Vagina (tissue), 2 donors: ENCODE results near the gene CUEDC1. TPM values are rescaled to one million over a fixed set of nuclear protein-coding genes. Genes with fewer than 3 reads are reported as not detected.
"Not testable (repeated sequence)": the region's sequence is repeated elsewhere in the genome, so short reads cannot be mapped to it uniquely, and the experiment has no call there.

ENCODE experiments used
- DNase-seq, 2 donors: peaks; one replicate each; pipeline ENCODE4 v3.0.0-alpha.2; 2017; ENCODE audit errors: extremely low spot score in 2 of 2
- H3K27ac ChIP-seq: fragments of 200-600 bp; sonication (generic); one replicate; pipeline ENCODE4 v1.5.1; 2019
- H3K27me3 ChIP-seq: fragments of 200-600 bp; sonication (generic); one replicate; pipeline ENCODE4 v1.5.1; 2019
- H3K36me3 ChIP-seq, 2 donors: fragments of 200-600 bp; sonication (generic); one replicate each; pipeline ENCODE4 v1.5.1; 2017 to 2019
- H3K4me1 ChIP-seq: fragments of 200-600 bp; sonication (generic); one replicate; pipeline ENCODE4 v1.5.1; 2019
- H3K4me3 ChIP-seq, 2 donors: fragments of 200-600 bp; sonication (generic); 1 replicate in 1 of 2; 2 replicates in 1 of 2; pipeline ENCODE4 v1.5.1; 2016 to 2019
- H3K9me3 ChIP-seq: fragments of 200-600 bp; sonication (generic); one replicate; pipeline ENCODE4 v1.5.1; 2019
- POLR2A ChIP-seq, 2 donors: fragments of 450-650 bp; IDR thresholded peaks; one replicate each; pipeline ENCODE4 v1.6.1; 2017; ENCODE audit warnings: antibody characterized with exemption in 2 of 2, mild to moderate bottlenecking in 2 of 2, moderate library complexity in 2 of 2
- POLR2AphosphoS5 ChIP-seq, 2 donors: sonication (generic); formaldehyde crosslinking; IDR thresholded peaks; one replicate each; pipeline ENCODE4 v1.9.0; 2017; ENCODE audit warnings: antibody characterized with exemption in 2 of 2, mild to moderate bottlenecking in 2 of 2, low read depth in 1 of 2; ENCODE audit not compliant: insufficient read depth in 1 of 2
- intact Hi-C: fragments of 100-400 bp; cut with DNase I; formaldehyde crosslinking; loops from one replicate; pipeline ENCODE4 v1.15.1; 2023
- total RNA-seq: library from RNA; depleted of rRNA; stranded (reverse); fragments of >200 nt; gene quantifications from one replicate; pipeline ENCODE4 v1.2.3, GENCODE V29; 2016
- TF ChIP-seq, protein P1 (sequence below), 3 experiments: fragments of 450-650 bp in 2 of 3; fragments of 200-600 bp in 1 of 3; sonication (generic) in 1 of 3; IDR thresholded peaks; one replicate each; pipeline ENCODE4 v1.5.1; 2017 to 2019; ENCODE audit warnings: antibody characterized with exemption in 3 of 3, mild to moderate bottlenecking in 2 of 3, moderate library complexity in 2 of 3

CUEDC1 gene
- total RNA-seq, 1 donor from 2014 or later = 28.7 TPM

DNA sequence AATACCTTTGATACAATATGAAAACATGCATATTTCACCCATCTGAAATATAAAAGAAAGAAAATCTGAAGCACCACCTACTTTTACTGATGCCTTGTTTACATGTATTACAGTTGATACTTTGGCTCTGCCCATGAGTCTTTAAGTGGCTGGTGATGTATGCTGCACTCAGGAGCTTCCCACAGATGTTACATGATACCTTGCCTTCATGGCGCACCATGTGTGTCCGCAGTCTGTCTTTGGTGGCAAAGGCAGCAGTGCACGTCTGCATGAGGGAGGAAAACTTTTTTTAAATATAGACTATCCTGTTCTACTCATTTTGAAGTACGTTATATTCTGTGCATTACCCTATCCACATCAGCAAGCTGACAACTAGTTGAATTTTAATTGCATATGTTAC is 25.3 kb upstream of the CUEDC1 start:
- peaks cover 0 to 68% of the 10 kb centered on the region in 2 donors for H3K36me3 ChIP-seq
- no peak overlapping the region for H3K4me3 ChIP-seq
- H3K4me1 ChIP-seq = peaks cover 51% of the 10 kb centered on the region
- TF ChIP-seq, protein P1, sequence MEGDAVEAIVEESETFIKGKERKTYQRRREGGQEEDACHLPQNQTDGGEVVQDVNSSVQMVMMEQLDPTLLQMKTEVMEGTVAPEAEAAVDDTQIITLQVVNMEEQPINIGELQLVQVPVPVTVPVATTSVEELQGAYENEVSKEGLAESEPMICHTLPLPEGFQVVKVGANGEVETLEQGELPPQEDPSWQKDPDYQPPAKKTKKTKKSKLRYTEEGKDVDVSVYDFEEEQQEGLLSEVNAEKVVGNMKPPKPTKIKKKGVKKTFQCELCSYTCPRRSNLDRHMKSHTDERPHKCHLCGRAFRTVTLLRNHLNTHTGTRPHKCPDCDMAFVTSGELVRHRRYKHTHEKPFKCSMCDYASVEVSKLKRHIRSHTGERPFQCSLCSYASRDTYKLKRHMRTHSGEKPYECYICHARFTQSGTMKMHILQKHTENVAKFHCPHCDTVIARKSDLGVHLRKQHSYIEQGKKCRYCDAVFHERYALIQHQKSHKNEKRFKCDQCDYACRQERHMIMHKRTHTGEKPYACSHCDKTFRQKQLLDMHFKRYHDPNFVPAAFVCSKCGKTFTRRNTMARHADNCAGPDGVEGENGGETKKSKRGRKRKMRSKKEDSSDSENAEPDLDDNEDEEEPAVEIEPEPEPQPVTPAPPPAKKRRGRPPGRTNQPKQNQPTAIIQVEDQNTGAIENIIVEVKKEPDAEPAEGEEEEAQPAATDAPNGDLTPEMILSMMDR (IDR thresholded peaks at IDR 0.05) = no peak
- TF ChIP-seq POLR2A (IDR thresholded peaks at IDR 0.05) (no peak), POLR2AphosphoS5 (IDR thresholded peaks at IDR 0.05; ENCODE audit: insufficient read depth in 1 of 2, low read depth in 1 of 2) (no peak)
- no peak for DNase-seq
- intact Hi-C loops = no loop called here
- H3K27ac ChIP-seq = no peak overlapping the region
- H3K27me3 ChIP-seq = no peaks in the 10 kb centered on the region
- no peaks in the 10 kb centered on the region for H3K9me3 ChIP-seq

DNA sequence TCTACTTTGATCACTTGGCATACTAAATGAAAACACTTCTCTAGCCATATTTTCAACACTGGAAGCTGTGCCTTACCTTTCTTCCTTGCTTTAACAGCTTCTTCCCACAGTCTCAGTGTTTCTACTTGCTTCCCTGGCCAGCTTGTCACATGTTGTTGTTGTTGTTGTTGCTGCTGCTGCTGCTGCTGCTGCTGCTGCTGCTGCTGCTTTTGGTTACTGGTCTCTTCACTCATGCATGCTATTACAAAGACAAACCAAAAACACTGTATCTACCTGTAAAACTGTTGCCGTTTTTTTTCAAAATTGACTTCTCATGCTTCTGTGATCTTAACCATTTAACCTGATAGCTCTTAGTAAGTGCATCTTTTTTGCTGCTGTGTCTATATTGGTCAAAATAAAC is 23.9 kb upstream of the CUEDC1 start:
- no peak for TF ChIP-seq POLR2AphosphoS5 (IDR thresholded peaks at IDR 0.05; ENCODE audit: insufficient read depth in 1 of 2, low read depth in 1 of 2)
- TF ChIP-seq, protein P1 (IDR thresholded peaks at IDR 0.05) = no peak
- TF ChIP-seq POLR2A (IDR thresholded peaks at IDR 0.05) = no peak
- Histone ChIP-seq H3K4me1 (peaks cover 36% of the 10 kb centered on the region), H3K36me3 (peaks cover 0 to 81% of the 10 kb centered on the region in 2 donors)

DNA sequence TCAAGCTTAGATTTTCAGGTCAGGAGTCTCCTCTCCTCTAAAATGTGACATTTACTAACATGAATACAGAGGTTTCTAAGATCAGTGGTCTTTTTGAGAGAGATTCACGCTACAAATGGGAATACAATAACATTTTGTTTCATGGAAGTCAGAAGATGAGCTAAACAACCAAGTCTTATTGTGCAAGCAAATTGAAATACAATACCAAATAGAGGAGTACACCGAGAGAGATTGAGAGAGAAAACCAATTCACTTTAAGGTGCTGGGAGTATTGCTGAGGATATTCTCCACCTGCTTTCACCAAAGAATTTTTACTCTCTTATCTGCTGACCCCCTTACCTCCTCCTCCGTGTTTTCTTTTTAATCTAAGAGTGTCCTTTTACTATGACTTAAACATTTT is 21.4 kb upstream of the CUEDC1 start:
- Histone ChIP-seq H3K4me3 (no peak overlapping the region), H3K36me3 (peaks cover 0 to 89% of the 10 kb centered on the region in 2 donors), H3K9me3 (no peaks in the 10 kb centered on the region), H3K27ac (no peak overlapping the region), H3K4me1 (peaks cover 12% of the 10 kb centered on the region), H3K27me3 (no peaks in the 10 kb centered on the region)
- TF ChIP-seq, protein P1 (IDR thresholded peaks at IDR 0.05) = no peak
- no peak for TF ChIP-seq POLR2A (IDR thresholded peaks at IDR 0.05)
- no peak for TF ChIP-seq POLR2AphosphoS5 (IDR thresholded peaks at IDR 0.05; ENCODE audit: insufficient read depth in 1 of 2, low read depth in 1 of 2)
- intact Hi-C loops = no loop called here
- no peak for DNase-seq

More for the DNA sequence above, 23.9 kb upstream of the CUEDC1 start:
- Histone ChIP-seq H3K27me3 (no peaks in the 10 kb centered on the region), H3K4me3 (no peak overlapping the region), H3K9me3 (no peaks in the 10 kb centered on the region), H3K27ac (no peak overlapping the region)
- DNase-seq = no peak
- intact Hi-C loops = no loop called here

DNA sequence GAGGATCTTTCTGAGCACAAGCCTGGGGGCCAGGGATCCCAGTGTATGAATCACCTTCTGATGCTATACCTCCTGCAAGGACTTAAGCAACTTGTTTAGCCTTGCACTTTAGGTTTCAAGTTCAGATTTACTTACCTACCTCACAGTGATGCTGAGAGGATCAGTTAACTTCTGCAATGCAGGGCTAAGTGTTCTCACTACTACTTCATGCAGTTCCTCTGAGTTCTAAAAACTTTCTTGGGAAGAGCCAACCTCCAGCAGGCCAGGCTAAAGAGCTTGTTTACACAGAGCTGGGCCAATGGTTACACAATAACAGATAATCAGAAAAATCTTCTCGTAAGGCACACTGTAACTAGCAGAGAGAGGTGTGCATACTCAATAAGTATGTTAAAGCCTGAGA is 19.8 kb upstream of the CUEDC1 start:
- H3K36me3 ChIP-seq = peaks cover 0 to 78% of the 10 kb centered on the region in 2 donors
- TF ChIP-seq POLR2A (IDR thresholded peaks at IDR 0.05) (no peak), POLR2AphosphoS5 (IDR thresholded peaks at IDR 0.05; ENCODE audit: insufficient read depth in 1 of 2, low read depth in 1 of 2) (no peak)
- TF ChIP-seq, protein P1 (IDR thresholded peaks at IDR 0.05) = no peak
- H3K27ac ChIP-seq = peak overlapping the region; percentile 28
- H3K27me3 ChIP-seq = no peaks in the 10 kb centered on the region
- intact Hi-C loops = no loop called here
- peak in 1 of 2 donors; percentile 47 for DNase-seq
- H3K9me3 ChIP-seq = no peaks in the 10 kb centered on the region
- no peak overlapping the region for H3K4me3 ChIP-seq
- H3K4me1 ChIP-seq = no peaks in the 10 kb centered on the region

DNA sequence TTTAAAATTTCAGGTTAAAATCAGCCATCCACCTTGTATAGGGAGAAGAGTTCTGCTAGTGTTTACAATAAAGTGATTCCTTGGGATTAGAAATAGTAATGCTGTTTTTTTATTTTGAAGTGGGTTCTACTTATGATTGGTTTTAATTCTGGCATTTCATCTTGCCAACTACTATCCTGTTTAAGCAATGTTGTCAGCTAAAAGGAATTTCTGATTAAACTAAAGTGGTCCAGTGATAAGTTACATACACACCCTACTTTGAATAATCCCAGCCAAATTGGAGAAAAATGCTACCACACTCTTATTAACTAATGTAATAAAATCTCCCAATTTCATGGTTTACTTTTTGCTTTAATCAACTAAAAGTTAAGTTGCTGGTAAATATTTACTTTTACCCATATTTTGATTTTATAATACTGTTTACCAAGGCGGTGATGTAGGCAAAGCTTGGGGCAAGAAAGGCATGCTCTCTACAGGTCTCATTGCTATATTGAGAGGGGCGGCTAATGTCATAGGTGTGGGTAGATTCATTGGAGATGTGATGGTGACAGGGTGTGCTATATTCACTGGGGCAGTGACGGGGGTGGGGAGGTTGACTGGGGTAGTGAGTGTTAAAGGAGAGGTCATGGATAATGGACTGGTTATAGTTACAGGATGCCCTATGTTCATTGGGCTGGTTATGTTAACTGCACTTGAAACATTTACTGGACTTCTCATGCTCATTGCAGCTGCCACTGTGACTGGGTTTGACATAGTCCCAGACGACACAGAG is 19.0 kb upstream of the CUEDC1 start:
- H3K4me3 ChIP-seq, intact Hi-C loops, H3K4me1 ChIP-seq, H3K9me3 ChIP-seq, H3K27ac ChIP-seq, H3K27me3 ChIP-seq: not testable (repeated sequence)
- DNase-seq = peak in 1 of 2 donors; percentile 37
- peaks cover 0 to 70% of the 10 kb centered on the region in 2 donors for H3K36me3 ChIP-seq
